Activated B cell treated with CpG ODN at 0.5 μM for 24 hours (primary cell): Measurements from ENCODE around the gene TNFRSF1A. TPM values are rescaled to one million over a fixed set of nuclear protein-coding genes. Genes with fewer than 3 reads are reported as not detected.

Source experiments
- ATAC-seq: fragments of 200-7000 bp; cut with Tn5 transposase; one replicate; pipeline ENCODE4 v1.10.0; 2021; ENCODE audit warnings: low read depth, mild to moderate bottlenecking, moderate library complexity
- CTCF ChIA-PET: fragments of 350-600 bp; sonication (Branson Sonifier 250); formaldehyde crosslinking; loops from one replicate; lab custom pipeline; 2021; ENCODE audit warnings: antibody characterized with exemption; lab: Charles Lee
- POLR2A ChIA-PET: fragments of 350-600 bp; sonication (Branson Sonifier 250); formaldehyde crosslinking; loops from one replicate; lab custom pipeline; 2021; ENCODE audit warnings: antibody characterized with exemption; lab: Charles Lee
- DNase-seq: peaks from one replicate; pipeline ENCODE4 v3.0.0; 2022
- H3K27ac Mint-ChIP-seq: one replicate; pipeline ENCODE4 v1.8.0; 2020; ENCODE audit warnings: mixed read lengths
- H3K27me3 Mint-ChIP-seq: one replicate; pipeline ENCODE4 v1.8.0; 2021; ENCODE audit warnings: mixed read lengths
- H3K36me3 Mint-ChIP-seq: one replicate; pipeline ENCODE4 v1.8.0; 2021; ENCODE audit warnings: low read depth, mixed read lengths
- H3K4me1 Mint-ChIP-seq: one replicate; pipeline ENCODE4 v1.8.0; 2021; ENCODE audit warnings: mixed read lengths
- H3K4me3 Mint-ChIP-seq: one replicate; pipeline ENCODE4 v1.8.0; 2020; ENCODE audit warnings: mild to moderate bottlenecking, mixed read lengths
- H3K9me3 Mint-ChIP-seq: one replicate; pipeline ENCODE4 v1.8.0; 2020; ENCODE audit warnings: mixed read lengths
- CTCF ChIP-seq: fragments of 200-600 bp; IDR thresholded peaks from one replicate; pipeline ENCODE4 v1.8.0; 2022; ENCODE audit warnings: antibody characterized with exemption, mild to moderate bottlenecking
- intact Hi-C: fragments of 100-400 bp; cut with micrococcal nuclease; formaldehyde crosslinking; loops from one replicate; pipeline ENCODE4 v1.15.1; 2024
- total RNA-seq: library from RNA; stranded (reverse); gene quantifications from 2 replicates; pipeline ENCODE4 v1.2.3, GENCODE V29; 2022

Gene TNFRSF1A
- total RNA-seq, 1 donor from 2014 or later: not detected

- Mint-ChIP-seq H3K9me3 (no peaks in the 10 kb centered on the region), H3K4me1 (no peaks in the 10 kb centered on the region), H3K27me3 (peaks cover 54% of the 10 kb centered on the region), H3K36me3 (no peaks in the 10 kb centered on the region), H3K27ac (no peak overlapping the region), H3K4me3 (no peak overlapping the region)
- intact Hi-C loops: no loop called here
- DNase-seq: no peak
- ChIA-PET POLR2A (interaction anchor here (0.6 kb wide), 1 partner anchor 47 kb away, joined by 8 read pairs; no protein-coding TSS in a partner anchor), CTCF (no interaction called here)
- no peak for TF ChIP-seq CTCF
- ATAC-seq: no peak
These were observed 32.3 kb upstream of the TNFRSF1A start for GRCh38 chr12:6374028-6374785.

- Mint-ChIP-seq H3K4me1 (peaks cover 1% of the 10 kb centered on the region), H3K27me3 (peaks cover 51% of the 10 kb centered on the region), H3K27ac (no peak overlapping the region), H3K9me3 (no peaks in the 10 kb centered on the region), H3K4me3 (no peak overlapping the region), H3K36me3 (no peaks in the 10 kb centered on the region)
- no peak for DNase-seq
- POLR2A ChIA-PET: no interaction called here
- intact Hi-C loops: no loop called here
- ATAC-seq: no peak
- CTCF ChIA-PET: no interaction called here
- TF ChIP-seq CTCF: no peak
These were observed 31.3 kb upstream of the TNFRSF1A start for GRCh38 chr12:6373022-6373787.

- DNase-seq (no peak), ATAC-seq (no peak)
- intact Hi-C loops: no loop called here
- no peak for TF ChIP-seq CTCF
- ChIA-PET POLR2A (no interaction called here), CTCF (no interaction called here)
- Mint-ChIP-seq H3K9me3 (peaks cover 2% of the 10 kb centered on the region), H3K27me3 (peaks cover 47% of the 10 kb centered on the region), H3K4me3 (no peak overlapping the region), H3K36me3 (no peaks in the 10 kb centered on the region), H3K4me1 (peaks cover 5% of the 10 kb centered on the region), H3K27ac (no peak overlapping the region)
These were observed 30.6 kb upstream of the TNFRSF1A start for GRCh38 chr12:6372403-6373003.

GRCh38 chr12:6370994-6371754 lies 29.3 kb upstream of the TNFRSF1A start:
- intact Hi-C loops: no loop called here
- Mint-ChIP-seq H3K27ac (no peak overlapping the region), H3K27me3 (peaks cover 38% of the 10 kb centered on the region), H3K4me3 (no peak overlapping the region), H3K9me3 (peaks cover 5% of the 10 kb centered on the region), H3K36me3 (no peaks in the 10 kb centered on the region), H3K4me1 (peaks cover 7% of the 10 kb centered on the region)
- CTCF ChIA-PET: no interaction called here
- POLR2A ChIA-PET: interaction anchor here (0.6 kb wide), 1 partner anchor 27 kb away, joined by 8 read pairs; no protein-coding TSS in a partner anchor
- DNase-seq (no peak), ATAC-seq (no peak)
- no peak for TF ChIP-seq CTCF
